GM19438 (cell line): ENCODE measurements around the gene TOMM40L.

Experiments used
- ATAC-seq: cut with Tn5 transposase; IDR thresholded peaks from one replicate; pipeline ENCODE4 v1.9.1; 2021; ENCODE audit warnings: low read depth; ENCODE audit not compliant: unreplicated experiment

The TOMM40L gene

GRCh38 chr1:161196521-161197451 lies 29.1 kb upstream of the TOMM40L start:
- no peak for ATAC-seq

- ATAC-seq: no peak
Observed at GRCh38 chr1:161197560-161198193, 28.2 kb upstream of the TOMM40L start.

GRCh38 chr1:161198194-161198896 lies 27.5 kb upstream of the TOMM40L start:
- ATAC-seq: no peak

- no peak for ATAC-seq
Observed at GRCh38 chr1:161198897-161199431, 26.9 kb upstream of the TOMM40L start, which contains the start of gene ADAMTS4. TSS of gene ADAMTS4 (minus strand) at chr1:161199054. CDS start at chr1:161198627, 427 bp downstream.

GRCh38 chr1:161199506-161200139 lies 26.2 kb upstream of the TOMM40L start:
- no peak for ATAC-seq

GRCh38 chr1:161200421-161200991 lies 25.4 kb upstream of the TOMM40L start:
- ATAC-seq: no peak

GRCh38 chr1:161200992-161201835 lies 24.6 kb upstream of the TOMM40L start:
- no peak for ATAC-seq

GRCh38 chr1:161201836-161202712 lies 23.8 kb upstream of the TOMM40L start, which contains the start of gene NDUFS2:
TSS of gene NDUFS2 (plus strand) at chr1:161202367. CDS start at chr1:161202386, 19 bp downstream.
- ATAC-seq: peak; percentile 97

- no peak for ATAC-seq
Observed at GRCh38 chr1:161206411-161207140, 19.3 kb upstream of the TOMM40L start.

GRCh38 chr1:161207173-161207572 lies 18.7 kb upstream of the TOMM40L start:
- ATAC-seq: no peak

- peak; percentile 81 for ATAC-seq
Observed at GRCh38 chr1:161209790-161210409, 16.0 kb upstream of the TOMM40L start.

GRCh38 chr1:161214369-161214768 lies 11.5 kb upstream of the TOMM40L start:
- ATAC-seq: no peak

GRCh38 chr1:161215076-161215475 lies 10.8 kb upstream of the TOMM40L start, which contains the start of gene FCER1G:
TSS of gene FCER1G (plus strand) at chr1:161215295. CDS start at chr1:161215322, 27 bp downstream.
- ATAC-seq: no peak

GRCh38 chr1:161216945-161217712 lies 8.7 kb upstream of the TOMM40L start:
- ATAC-seq: peak; percentile 92

- ATAC-seq: no peak
Observed at GRCh38 chr1:161217831-161218230, 8.0 kb upstream of the TOMM40L start.
